ENCODE measurements around the gene WDR7. TPM values are rescaled to one million over a fixed set of nuclear protein-coding genes. Genes with fewer than 3 reads are reported as not detected.

WDR7 gene
- total and polyA plus RNA-seq, 4 donors = 3.7 to 42.7 (median 19.0) TPM

- no peaks in the 10 kb centered on the region for H3K27me3 ChIP-seq (ENCODE audit: control insufficient read depth in 3 of 3, insufficient read depth in 3 of 3, low read length in 2 of 3)
- ATAC-seq (ENCODE audit: insufficient read depth, low FRiP score) (no peak), DNase-seq (no peak)
- no peak overlapping the region for H3K4me3 ChIP-seq
- H3K9ac ChIP-seq (ENCODE audit: insufficient read depth in 1 of 2, low read length in 2 of 2) = no peak overlapping the region
- no peak for TF ChIP-seq CTCF (IDR thresholded peaks at IDR 0.05; ENCODE audit: control extremely low read depth, extremely low read depth)
- 77 to 79% methylated on average over 4 of the region's 4 CpGs for WGBS, 2 donors
- no peaks in the 10 kb centered on the region for H3K9me3 ChIP-seq (ENCODE audit: control insufficient read depth in 4 of 4, insufficient read depth in 3 of 4, low read length in 3 of 4)
- H3K4me1 ChIP-seq (ENCODE audit: control insufficient read depth in 5 of 5, insufficient read depth in 5 of 5, low read length in 5 of 5) = peaks cover 0 to 6% (median 0%) of the 10 kb centered on the region in 5 donors
- H3K27ac ChIP-seq (ENCODE audit: low read depth in 1 of 2, low read length in 1 of 2) = no peak overlapping the region
- peaks cover 0 to 2% (median 0%) of the 10 kb centered on the region in 4 donors for H3K36me3 ChIP-seq (ENCODE audit: control insufficient read depth in 4 of 4, insufficient read depth in 4 of 4, low read length in 4 of 4)
These were observed 259.8 kb downstream of the WDR7 start for GRCh38 chr18:56910967-56911366.

GRCh38 chr18:56913941-56914340 is 262.8 kb downstream of the WDR7 start:
- H3K27me3 ChIP-seq (ENCODE audit: control insufficient read depth in 3 of 3, insufficient read depth in 3 of 3, low read length in 2 of 3) = no peaks in the 10 kb centered on the region
- WGBS, 2 donors = 81 to 91% methylated on average over 4 of the region's 4 CpGs
- DNase-seq (no peak), ATAC-seq (ENCODE audit: insufficient read depth, low FRiP score) (no peak)
- H3K9ac ChIP-seq (ENCODE audit: insufficient read depth in 1 of 2, low read length in 2 of 2) = no peak overlapping the region
- no peak overlapping the region for H3K27ac ChIP-seq (ENCODE audit: low read depth in 1 of 2, low read length in 1 of 2)
- H3K36me3 ChIP-seq (ENCODE audit: control insufficient read depth in 4 of 4, insufficient read depth in 4 of 4, low read length in 4 of 4) = peaks cover 0 to 2% (median 0%) of the 10 kb centered on the region in 4 donors
- no peaks in the 10 kb centered on the region for H3K9me3 ChIP-seq (ENCODE audit: control insufficient read depth in 4 of 4, insufficient read depth in 3 of 4, low read length in 3 of 4)
- no peak for TF ChIP-seq CTCF (IDR thresholded peaks at IDR 0.05; ENCODE audit: control extremely low read depth, extremely low read depth)
- H3K4me1 ChIP-seq (ENCODE audit: control insufficient read depth in 5 of 5, insufficient read depth in 5 of 5, low read length in 5 of 5) = peaks cover 0 to 16% (median 1%) of the 10 kb centered on the region in 5 donors
- H3K4me3 ChIP-seq = no peak overlapping the region

DNA sequence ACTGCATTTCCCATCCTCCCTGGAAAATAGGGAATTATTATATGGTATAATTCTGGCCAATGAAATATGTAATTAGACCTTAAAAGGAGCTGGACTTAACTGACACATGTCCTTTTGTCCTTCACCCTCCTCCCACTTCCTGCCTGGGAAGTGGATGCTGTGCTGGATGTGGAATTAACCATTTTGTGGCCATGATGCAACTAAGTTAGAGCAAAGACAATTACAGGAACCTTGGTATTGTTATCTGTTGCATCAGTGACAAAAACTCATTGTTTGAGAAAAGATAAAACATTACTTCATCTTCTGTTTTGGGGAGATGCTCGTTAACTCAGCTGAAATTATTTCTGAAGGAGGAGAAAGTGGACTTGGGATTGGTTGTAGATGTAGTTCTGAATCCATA is 268.0 kb downstream of the WDR7 start:
- no peak for DNase-seq
- no peaks in the 10 kb centered on the region for H3K36me3 ChIP-seq (ENCODE audit: control insufficient read depth in 4 of 4, insufficient read depth in 4 of 4, low read length in 4 of 4)
- WGBS, 2 donors = 87 to 91% methylated on average over 1 of the region's 1 CpG
- no peak overlapping the region for H3K9ac ChIP-seq (ENCODE audit: insufficient read depth in 1 of 2, low read length in 2 of 2)
- ATAC-seq (ENCODE audit: insufficient read depth, low FRiP score) = no peak
- H3K27ac ChIP-seq (ENCODE audit: low read depth in 1 of 2, low read length in 1 of 2) = no peak overlapping the region
- peaks cover 0 to 32% (median 4%) of the 10 kb centered on the region in 5 donors for H3K4me1 ChIP-seq (ENCODE audit: control insufficient read depth in 5 of 5, insufficient read depth in 5 of 5, low read length in 5 of 5)
- no peak for TF ChIP-seq CTCF (IDR thresholded peaks at IDR 0.05; ENCODE audit: control extremely low read depth, extremely low read depth)
- no peaks in the 10 kb centered on the region for H3K27me3 ChIP-seq (ENCODE audit: control insufficient read depth in 3 of 3, insufficient read depth in 3 of 3, low read length in 2 of 3)
- no peaks in the 10 kb centered on the region for H3K9me3 ChIP-seq (ENCODE audit: control insufficient read depth in 4 of 4, insufficient read depth in 3 of 4, low read length in 3 of 4)
- no peak overlapping the region for H3K4me3 ChIP-seq

GRCh38 chr18:56921896-56922480 is 270.8 kb downstream of the WDR7 start:
- WGBS, 2 donors = 82 to 94% methylated on average over 1 of the region's 1 CpG
- no peak overlapping the region for H3K27ac ChIP-seq (ENCODE audit: low read depth in 1 of 2, low read length in 1 of 2)
- TF ChIP-seq CTCF (IDR thresholded peaks at IDR 0.05; ENCODE audit: control extremely low read depth, extremely low read depth) = no peak
- no peak overlapping the region for H3K4me3 ChIP-seq
- H3K9me3 ChIP-seq (ENCODE audit: control insufficient read depth in 4 of 4, insufficient read depth in 3 of 4, low read length in 3 of 4) = no peaks in the 10 kb centered on the region
- no peak for ATAC-seq (ENCODE audit: insufficient read depth, low FRiP score)
- DNase-seq = peak; percentile 17 to 91 (median 86)
- H3K4me1 ChIP-seq (ENCODE audit: control insufficient read depth in 5 of 5, insufficient read depth in 5 of 5, low read length in 5 of 5) = peaks cover 0 to 41% (median 9%) of the 10 kb centered on the region in 5 donors
- H3K9ac ChIP-seq (ENCODE audit: insufficient read depth in 1 of 2, low read length in 2 of 2) = no peak overlapping the region
- H3K36me3 ChIP-seq (ENCODE audit: control insufficient read depth in 4 of 4, insufficient read depth in 4 of 4, low read length in 4 of 4) = peaks cover 0 to 3% (median 0%) of the 10 kb centered on the region in 4 donors
- no peaks in the 10 kb centered on the region for H3K27me3 ChIP-seq (ENCODE audit: control insufficient read depth in 3 of 3, insufficient read depth in 3 of 3, low read length in 2 of 3)

All from lung (tissue), 12 donors.